Activated naive CD4-positive, alpha-beta T cell treated with anti-CD3 and anti-CD28 coated beads, Interleukin-2, amount 50 U/mL, for 72 hours (primary cell): ENCODE results near the gene RNU1-2. TPM values are rescaled to one million over a fixed set of nuclear protein-coding genes. Genes with fewer than 3 reads are reported as not detected.
"Not testable (repeated sequence)": the region's sequence is repeated elsewhere in the genome, so short reads cannot be mapped to it uniquely, and the experiment has no call there.

Experiments
- ATAC-seq, 2 donors: fragments of 150-1000 bp; cut with Tn5 transposase; 2 replicates each; pipeline ENCODE4 v1.10.0; 2021; ENCODE audit warnings: mild to moderate bottlenecking in 2 of 2, moderate library complexity in 2 of 2
- DNase-seq, 2 donors: peaks; one replicate each; pipeline ENCODE4 v3.0.0; 2021 to 2022; ENCODE audit warnings: low spot score in 2 of 2
- H3K27ac Mint-ChIP-seq, 2 donors: one replicate each; pipeline ENCODE4 v1.8.0; 2022; ENCODE audit warnings: mild to moderate bottlenecking in 2 of 2, mixed read lengths in 2 of 2
- H3K36me3 Mint-ChIP-seq, 2 donors: one replicate each; pipeline ENCODE4 v1.8.0; 2022; ENCODE audit warnings: mixed read lengths in 2 of 2
- H3K9me3 Mint-ChIP-seq, 2 donors: one replicate each; pipeline ENCODE4 v1.8.0; 2022; ENCODE audit warnings: mixed read lengths in 2 of 2
- total RNA-seq, 2 donors: library from RNA; stranded (reverse); gene quantifications; one replicate each; pipeline ENCODE4 v1.2.3, GENCODE V29; 2022

The RNU1-2 gene
- total RNA-seq, 2 donors from 2014 or later, result 1,082 to 1,722 TPM

DNA sequence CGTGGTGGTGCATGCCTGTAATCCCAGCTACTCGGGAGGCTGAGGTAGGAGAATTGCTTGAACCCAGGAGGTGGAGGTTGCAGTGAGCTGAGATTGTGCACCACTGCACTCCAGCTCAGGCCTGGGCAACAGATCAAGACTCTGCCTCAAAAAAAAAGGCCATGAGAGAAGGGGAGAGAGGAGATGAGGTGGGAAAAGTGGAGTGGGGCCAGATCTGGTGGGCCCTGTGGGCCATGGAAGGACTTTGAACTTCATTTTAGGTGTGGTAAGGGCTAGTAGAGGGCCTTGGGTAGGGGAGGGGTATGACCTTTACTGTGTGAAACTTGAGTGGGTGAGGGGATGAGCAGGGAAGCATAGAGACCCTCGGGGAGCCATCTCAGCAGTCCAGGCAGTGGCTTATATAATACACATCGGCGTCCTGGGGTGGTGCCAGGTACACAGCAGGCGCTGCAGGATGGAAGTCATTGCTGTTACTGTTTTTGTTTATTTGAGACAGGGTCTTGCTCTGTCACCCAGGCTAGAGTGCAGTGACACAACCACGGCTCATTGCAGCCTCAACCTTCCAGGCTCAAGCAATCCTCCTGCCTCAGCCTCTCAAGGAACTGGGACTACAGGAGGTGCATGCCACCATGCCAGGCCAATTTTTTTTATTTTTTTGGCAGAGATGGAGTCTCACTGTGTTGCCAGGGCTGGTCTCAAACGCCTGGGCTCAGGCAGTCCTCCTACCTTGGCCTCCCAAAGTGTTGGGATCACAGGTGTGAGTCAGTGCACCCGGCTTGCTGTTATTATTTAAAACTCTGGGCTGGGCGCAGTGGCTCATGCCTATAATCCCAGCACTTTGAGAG is 20.5 kb downstream of the RNU1-2 start:
- DNase-seq, ATAC-seq, H3K36me3 Mint-ChIP-seq, H3K9me3 Mint-ChIP-seq: not testable (repeated sequence)
- peak overlapping the region in 1 of 2 donors; percentile 81 for H3K27ac Mint-ChIP-seq

DNA sequence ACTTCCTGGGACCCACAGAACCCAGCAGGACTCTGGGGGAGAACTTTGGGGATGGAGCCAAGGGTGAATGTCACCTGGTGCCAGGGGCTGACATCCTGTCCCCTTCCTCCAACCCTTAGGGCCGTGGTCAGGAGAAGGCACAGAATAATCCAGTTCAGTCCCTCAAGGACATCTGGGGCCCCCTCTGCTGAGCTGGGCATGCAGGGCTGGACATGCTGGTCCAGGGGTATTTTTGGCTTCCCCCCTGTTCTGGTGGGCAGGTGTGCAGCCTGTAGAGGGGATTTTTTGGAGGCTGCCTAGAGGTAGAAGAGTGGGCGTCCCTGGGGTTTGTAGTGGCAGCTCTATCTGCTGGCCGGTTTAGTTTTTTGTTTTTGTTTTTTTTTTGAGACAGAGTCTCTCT is 22.6 kb downstream of the RNU1-2 start:
- H3K27ac Mint-ChIP-seq, result no peak overlapping the region
- DNase-seq (no peak), ATAC-seq (no peak)
- no peaks in the 10 kb centered on the region for H3K9me3 Mint-ChIP-seq
- H3K36me3 Mint-ChIP-seq, result no peaks in the 10 kb centered on the region

DNA sequence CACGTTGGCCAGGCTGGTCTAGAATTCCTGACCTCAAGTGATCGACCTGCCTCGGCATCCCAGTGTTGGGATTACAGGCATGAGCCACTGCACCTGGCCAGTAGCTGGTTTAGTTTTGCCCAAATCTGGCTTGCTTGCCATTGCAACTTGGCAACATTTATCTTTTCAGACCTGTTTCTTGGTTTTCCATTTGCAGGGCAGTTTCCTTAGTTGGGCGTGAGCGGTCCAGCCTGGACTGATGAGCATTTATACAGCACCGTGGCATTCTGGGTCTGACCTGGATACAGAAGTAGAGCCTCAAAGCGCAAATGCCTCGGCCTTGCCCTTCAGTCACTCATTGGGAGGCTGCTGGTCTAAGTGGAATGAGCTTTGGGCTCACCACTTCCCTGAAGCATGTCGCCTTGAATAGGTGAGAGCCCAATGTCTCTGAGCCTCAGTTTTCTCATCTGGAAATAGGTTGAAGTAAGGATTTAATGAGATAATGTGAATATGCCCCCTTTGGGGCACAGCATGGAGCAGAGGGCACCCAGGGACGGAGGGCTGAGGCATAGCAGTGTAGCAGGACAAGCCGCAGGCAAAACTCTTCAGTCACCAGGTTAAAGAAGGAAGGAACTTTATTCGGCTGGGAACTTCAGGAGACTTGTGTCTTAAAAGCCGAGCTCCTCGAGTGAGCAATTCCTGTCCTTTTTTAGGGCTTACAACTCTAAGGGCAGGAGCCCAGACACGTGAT is 23.3 kb downstream of the RNU1-2 start:
- not testable (repeated sequence) for DNase-seq, H3K36me3 Mint-ChIP-seq, H3K9me3 Mint-ChIP-seq, ATAC-seq
- peak overlapping the region in 1 of 2 donors; percentile 5 for H3K27ac Mint-ChIP-seq

DNA sequence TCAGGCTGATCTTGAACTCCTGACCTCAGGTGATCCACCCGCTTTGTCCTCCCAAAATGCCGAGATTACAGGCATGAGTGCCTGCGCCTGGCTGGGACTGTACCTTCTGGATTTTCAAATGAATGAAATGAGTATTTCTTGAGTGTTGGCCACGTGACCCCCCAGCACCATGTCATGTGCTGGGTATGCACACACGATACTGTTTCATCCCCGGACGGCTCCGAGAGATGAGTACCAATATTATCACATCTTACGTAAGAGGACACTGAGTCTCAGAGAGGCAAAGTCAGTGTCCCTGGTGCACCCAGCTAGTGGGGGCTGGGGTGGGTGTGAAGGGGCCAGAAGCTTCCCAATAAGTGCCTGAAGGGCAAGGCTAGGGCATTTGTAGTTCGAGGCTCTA is 25.2 kb downstream of the RNU1-2 start:
- no peaks in the 10 kb centered on the region for H3K36me3 Mint-ChIP-seq
- DNase-seq (no peak), ATAC-seq (no peak)
- no peaks in the 10 kb centered on the region for H3K9me3 Mint-ChIP-seq
- H3K27ac Mint-ChIP-seq, result peak overlapping the region in 1 of 2 donors; percentile 62

DNA sequence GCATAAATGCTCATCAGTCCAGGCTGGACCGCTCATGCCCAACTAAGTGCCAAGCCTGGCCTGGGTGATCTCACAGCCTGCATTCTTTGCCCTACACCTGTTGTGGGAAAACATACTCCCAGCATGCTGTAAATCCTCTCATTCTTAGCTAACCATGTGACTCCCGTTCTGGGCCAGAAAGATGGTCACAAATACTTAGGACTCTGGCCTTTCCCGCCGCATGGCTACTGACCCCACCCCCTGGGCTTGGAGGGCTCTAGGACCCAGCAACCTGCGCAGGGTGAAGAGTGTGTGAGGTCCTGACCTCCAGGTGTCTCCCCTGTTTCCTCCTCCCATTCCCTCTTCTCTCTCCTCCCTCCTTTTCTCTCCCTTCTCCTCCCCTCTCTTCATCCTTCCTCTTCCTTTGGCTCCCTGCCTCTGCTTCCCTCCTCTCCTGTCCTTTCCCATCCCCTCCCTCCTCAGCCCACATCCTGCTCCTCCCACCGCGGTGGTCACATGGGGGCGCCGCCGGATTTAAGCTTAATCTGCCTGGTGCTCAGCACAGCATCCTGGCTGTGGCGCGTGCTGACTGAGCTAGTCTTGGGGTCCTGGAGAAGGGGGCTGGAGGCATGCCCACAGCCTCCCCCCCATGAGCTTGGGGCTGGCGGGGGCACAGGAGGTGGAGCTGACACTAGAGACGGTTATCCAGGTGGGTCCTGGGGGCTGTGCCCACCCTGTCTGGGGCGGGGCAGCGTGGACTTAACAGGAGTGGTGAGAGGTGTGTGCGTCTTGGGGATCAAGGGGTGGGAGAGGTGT is 25.8 kb downstream of the RNU1-2 start, which contains the start of gene CROCC:
TSS of gene CROCC (plus strand) at position 541 of the 795 bp plus-strand sequence. CDS start at position 629, 88 bp downstream.
- DNase-seq (peak; percentile 66 to 69), ATAC-seq (peak; percentile 75 to 80)
- peak within 1 kb of the TSS; percentile 62 to 89 for H3K27ac Mint-ChIP-seq
- H3K36me3 Mint-ChIP-seq, result no peaks in the 10 kb centered on the region
- no peaks in the 10 kb centered on the region for H3K9me3 Mint-ChIP-seq

DNA sequence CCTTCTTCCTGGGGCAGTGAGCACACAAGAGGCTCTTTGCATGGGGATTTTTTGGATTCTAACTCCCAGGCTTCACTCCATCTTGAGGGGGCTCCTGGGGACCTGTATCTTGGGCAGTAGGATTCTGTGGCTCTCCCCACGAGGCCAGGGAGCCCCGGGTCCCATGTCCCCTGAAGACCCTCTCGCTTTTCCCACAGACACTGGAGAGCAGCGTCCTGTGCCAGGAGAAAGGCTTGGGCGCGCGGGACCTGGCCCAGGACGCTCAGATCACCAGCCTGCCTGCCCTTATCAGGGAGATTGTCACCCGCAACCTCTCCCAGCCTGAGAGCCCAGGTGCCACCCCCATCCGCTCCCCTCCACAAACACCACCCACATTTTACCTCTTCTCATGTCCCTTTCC is 26.7 kb downstream of the RNU1-2 start:
- DNase-seq (no peak), ATAC-seq (no peak)
- Mint-ChIP-seq H3K27ac (peak overlapping the region in 1 of 2 donors; percentile 62), H3K36me3 (no peaks in the 10 kb centered on the region), H3K9me3 (no peaks in the 10 kb centered on the region)

DNA sequence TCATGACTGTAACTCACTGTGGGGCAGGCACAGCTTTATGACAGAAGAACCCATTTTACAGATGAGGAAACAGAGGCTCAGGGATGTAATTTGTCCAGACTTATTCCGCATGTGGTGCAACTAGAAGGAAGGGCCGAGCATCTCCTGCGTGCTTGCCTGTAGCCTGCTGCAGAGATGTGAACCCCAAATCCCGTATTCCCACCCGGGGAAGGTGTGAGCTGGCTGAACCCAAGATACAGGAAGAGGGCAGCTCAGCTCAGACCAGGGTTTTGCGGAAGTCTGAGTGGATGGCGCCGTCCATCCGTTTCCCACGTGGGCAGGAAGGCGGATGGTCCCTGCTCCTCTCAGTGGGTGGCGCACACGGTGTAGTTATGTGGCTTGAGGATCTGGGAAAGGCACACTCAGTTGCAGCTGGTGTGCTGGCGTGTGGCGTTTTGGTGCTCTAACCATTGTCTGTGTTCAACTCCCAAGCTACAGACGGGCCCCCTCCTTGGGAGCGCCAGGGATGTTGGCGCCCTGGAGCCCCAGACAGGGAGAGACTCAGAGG is 27.2 kb downstream of the RNU1-2 start:
- Mint-ChIP-seq H3K9me3 (no peaks in the 10 kb centered on the region), H3K27ac (peak overlapping the region in 1 of 2 donors; percentile 12), H3K36me3 (no peaks in the 10 kb centered on the region)
- DNase-seq, result no peak
- ATAC-seq, result no peak

DNA sequence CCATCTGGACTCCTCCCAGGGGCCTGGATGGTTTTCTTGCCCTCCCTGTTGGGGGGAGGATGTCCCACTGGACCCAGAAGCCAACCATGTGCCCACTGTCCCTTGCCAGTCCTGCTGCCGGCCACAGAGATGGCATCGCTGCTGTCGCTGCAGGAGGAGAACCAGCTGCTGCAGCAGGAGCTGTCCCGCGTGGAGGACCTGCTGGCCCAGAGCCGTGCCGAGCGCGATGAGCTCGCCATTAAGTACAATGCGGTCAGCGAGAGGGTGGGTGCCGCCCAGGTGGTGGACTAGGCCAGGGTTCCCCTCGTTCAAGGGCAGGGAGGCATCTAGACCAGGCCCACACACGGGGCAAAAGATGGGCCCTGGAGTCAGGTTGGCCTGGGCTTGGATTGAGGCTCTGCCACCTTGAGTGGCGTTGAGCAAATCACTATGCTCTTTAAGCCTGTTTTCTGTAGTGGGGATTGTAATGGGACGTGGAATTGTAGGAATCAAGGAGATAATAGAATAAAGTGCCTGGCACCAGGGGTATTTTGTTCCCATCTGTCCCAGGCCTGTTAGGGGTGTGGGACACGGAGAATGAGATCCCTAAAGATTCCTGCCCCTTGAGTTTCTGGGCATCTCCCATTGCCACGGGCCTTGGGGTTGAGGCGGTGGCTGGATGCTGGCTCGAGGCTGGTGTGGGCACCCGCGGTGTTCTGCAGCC is 28.6 kb downstream of the RNU1-2 start:
- no peaks in the 10 kb centered on the region for H3K36me3 Mint-ChIP-seq
- peak in 1 of 2 donors; percentile 56 for DNase-seq
- H3K9me3 Mint-ChIP-seq, result no peaks in the 10 kb centered on the region
- no peak for ATAC-seq
- peak overlapping the region in 1 of 2 donors; percentile 12 for H3K27ac Mint-ChIP-seq

DNA sequence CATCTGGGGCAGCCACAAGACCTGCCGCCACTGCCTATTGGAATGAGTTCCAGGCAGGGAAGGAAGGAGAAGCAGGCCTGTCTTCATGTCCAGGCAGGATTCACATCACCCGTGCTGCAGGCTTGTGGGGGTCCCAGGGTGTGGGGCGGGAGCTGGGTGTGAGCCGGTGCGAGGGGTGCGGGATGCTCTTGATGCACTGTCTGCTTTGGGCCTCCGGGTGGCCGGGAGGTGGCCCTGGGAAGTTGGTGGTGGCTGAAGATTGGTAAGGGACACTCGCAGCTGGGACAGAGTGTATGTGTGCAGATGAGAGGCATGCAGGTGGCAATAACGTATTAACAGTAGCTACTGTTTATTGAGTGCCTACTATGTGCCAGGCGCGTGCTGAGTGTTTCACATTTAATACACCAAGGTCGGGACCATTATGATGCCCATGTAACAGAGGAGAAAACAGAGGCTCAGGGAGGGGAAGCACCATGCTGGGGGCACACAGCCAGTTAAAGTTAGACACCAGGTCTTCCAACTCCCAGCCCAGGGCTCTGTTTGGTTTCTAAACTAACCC is 29.2 kb downstream of the RNU1-2 start:
- no peak for DNase-seq
- Mint-ChIP-seq H3K36me3 (no peaks in the 10 kb centered on the region), H3K9me3 (no peaks in the 10 kb centered on the region), H3K27ac (peak overlapping the region in 1 of 2 donors; percentile 9)
- no peak for ATAC-seq

DNA sequence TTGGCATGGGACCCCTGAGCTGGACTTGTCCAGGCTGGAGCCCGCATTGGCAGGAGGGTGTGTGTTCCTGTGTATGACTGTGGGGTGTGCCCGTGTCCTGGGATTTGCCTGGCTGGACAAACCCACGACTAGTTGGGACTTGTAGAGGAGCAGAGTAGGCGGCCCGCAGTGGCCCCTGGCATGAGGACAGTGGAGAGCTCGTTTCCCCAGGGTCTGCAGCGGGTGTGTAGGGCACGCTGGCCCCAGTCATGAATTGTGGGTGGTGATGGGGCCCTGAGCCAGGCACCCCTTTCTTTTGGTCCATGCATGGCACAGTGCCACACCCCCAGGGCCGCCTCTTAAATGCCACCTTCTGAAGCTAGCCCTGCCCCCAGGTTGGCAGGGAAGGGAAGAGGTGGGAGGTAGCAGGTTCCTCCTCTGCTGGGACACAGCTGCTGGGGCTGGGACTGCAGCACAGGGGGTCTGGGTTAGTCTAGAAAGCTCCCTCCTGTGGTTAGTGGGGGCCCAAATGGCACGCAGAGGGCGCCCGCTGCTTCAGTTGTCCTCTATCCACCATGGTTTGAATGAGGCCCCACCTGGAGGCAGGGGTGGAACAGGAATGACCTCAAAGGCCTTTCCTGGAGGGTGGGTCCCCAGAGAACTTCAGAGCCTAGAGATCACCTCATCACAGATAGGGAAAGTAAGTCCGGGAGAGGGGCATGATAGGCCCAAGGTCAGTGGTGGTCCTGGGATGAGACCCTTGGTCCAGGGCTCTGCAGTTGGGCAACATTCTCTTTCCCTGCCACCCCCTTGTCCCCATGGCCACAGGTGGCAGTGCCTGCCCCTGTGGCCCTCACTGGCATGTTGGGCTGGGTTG is 30.1 kb downstream of the RNU1-2 start:
- Mint-ChIP-seq H3K36me3 (no peaks in the 10 kb centered on the region), H3K27ac (peak overlapping the region in 1 of 2 donors; percentile 9)

DNA sequence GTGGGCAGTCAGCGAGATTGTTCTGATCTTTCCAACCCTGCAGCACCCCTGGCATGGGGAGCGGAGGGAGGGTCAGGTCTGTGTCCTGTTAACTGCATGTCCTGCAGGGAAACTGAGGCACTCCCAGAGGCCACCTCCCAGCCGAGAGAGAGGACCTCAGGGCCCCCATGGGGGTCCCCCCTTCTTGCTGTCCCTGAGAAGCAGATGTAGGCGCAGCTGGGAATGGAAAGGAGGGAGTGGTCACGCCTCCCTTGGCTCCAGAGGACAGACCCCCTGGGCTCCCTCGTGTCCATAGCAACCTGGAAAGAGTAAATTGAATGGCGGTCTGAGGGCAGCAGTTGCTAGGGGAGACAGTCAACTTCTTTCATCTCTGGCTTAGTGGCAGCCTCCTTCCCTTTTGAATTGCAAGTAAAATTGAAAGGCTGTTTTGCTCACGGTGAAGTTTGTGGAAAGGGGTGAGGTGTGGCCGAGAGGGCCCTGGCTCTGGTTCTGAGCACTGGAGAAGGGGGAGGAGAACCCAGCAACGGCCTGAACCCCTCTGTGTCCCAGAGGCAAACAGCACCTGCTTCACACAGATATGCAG is 30.8 kb downstream of the RNU1-2 start:
- no peak for DNase-seq
- Mint-ChIP-seq H3K36me3 (no peaks in the 10 kb centered on the region), H3K9me3 (no peaks in the 10 kb centered on the region), H3K27ac (peak overlapping the region in 1 of 2 donors; percentile 25)
- ATAC-seq, result no peak

More for the DNA sequence above, 30.1 kb downstream of the RNU1-2 start:
- H3K9me3 Mint-ChIP-seq, result no peaks in the 10 kb centered on the region
- ATAC-seq (no peak), DNase-seq (peak in 1 of 2 donors; percentile 58)

DNA sequence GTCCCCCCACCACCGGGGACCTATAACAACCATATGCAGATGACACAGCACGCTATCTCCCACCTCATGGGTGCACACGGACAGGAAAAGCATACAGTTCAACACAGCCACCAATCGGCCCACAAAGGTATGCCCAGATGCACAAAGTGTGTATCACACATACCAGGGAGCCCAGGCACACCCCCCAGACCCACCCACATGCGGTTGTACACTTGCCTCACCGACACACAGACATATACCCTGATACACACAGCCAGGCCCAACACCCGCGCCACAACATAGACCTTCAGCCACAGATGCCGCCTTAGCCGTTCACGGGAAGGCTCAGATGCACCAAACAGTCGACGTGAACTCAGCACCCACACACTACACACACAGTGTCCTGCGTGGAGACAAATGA is 31.5 kb downstream of the RNU1-2 start:
- H3K9me3 Mint-ChIP-seq, result no peaks in the 10 kb centered on the region
- H3K27ac Mint-ChIP-seq, result peak overlapping the region in 1 of 2 donors; percentile 25
- DNase-seq (no peak), ATAC-seq (peak in 1 of 2 donors; percentile 4)
- H3K36me3 Mint-ChIP-seq, result no peaks in the 10 kb centered on the region

DNA sequence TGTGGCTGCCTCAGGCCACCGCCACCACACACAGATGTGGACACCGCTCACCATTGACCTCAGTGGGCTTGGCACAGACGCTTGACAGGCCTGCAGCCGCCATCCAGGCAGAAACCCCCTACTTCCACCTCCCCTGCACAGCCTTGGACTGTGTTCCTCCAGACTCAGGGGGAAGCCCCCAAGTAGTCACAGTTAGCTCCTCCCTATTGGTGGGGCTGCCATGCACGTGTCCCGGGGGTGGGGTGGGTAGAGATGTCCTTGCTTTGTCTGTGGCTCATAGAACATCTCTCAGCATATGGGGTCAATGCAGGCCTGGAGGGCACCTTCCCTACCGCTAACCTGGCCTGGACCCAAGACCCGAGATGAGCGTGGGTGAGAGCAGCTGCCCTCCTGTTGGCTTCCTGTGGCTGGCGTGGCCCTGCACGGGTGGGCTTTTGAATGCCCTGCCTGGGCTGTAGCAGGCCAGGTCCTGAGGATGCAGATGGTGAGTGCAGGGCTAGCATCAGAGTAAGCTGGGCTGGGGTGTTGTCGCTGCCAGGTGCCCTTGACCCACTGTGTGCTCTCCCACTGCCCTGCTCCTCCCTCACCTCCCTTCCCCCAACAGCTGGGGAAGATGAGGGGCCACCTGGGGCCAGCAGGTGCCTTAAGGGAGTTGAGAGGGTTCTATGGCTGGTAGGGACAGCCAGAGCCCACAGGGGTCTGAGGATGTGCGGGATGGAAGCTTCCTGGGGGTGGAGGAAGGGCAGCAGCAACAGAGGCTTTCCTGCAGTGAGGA is 32.1 kb downstream of the RNU1-2 start:
- H3K9me3 Mint-ChIP-seq, result no peaks in the 10 kb centered on the region
- no peaks in the 10 kb centered on the region for H3K36me3 Mint-ChIP-seq
- DNase-seq (no peak), ATAC-seq (peak in 1 of 2 donors; percentile 19)
- peak overlapping the region in 1 of 2 donors; percentile 59 for H3K27ac Mint-ChIP-seq
